T follicular helper cell (primary cell): Measurements from ENCODE around the gene ITFG1.
"Not testable (repeated sequence)": the region's sequence is repeated elsewhere in the genome, so short reads cannot be mapped to it uniquely, and the experiment has no call there.

ENCODE experiments used
- DNase-seq: peaks from one replicate; pipeline ENCODE4 v3.0.0-alpha.2; 2020; ENCODE audit warnings: low read depth

ITFG1 gene

DNA sequence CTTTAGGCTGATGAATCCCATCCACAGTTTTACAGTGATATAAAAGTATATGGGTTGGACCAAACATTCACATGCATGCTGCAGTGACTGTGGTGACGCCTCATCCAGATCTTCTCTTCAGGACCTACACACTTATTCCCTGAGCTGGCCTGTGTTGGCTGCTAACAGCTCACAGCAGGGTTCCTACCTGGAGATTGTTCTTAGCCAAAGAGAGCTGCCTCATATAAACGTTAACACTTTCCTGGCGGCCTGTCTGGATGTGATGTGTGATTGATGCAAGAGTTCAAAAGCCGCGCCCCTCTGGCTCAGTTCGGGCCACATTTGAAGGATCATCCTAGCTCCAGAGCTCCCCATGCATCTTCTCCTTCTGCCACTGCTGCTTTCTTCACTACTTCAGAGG is 224.1 kb downstream of the ITFG1 start:
- no peak for DNase-seq

DNA sequence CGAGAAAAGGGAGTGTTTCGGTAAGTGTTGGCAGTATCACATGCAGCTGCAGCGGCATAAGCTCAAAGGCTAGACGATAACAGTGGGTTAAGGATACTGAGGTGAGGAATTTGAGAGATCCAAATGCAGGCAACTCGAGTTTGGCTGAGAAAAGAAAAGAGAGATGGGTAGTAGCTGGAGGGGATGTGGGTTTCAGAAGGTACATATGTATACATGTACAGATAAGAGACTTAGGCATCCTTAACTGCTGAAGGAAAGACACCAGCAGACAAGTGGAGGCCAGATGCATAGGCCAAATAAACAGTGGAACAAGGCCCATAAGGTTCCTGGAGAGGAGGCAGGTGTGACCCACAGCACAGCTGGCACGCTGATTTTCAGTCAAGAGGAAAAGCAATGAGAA is 230.6 kb downstream of the ITFG1 start:
- DNase-seq: no peak

DNA sequence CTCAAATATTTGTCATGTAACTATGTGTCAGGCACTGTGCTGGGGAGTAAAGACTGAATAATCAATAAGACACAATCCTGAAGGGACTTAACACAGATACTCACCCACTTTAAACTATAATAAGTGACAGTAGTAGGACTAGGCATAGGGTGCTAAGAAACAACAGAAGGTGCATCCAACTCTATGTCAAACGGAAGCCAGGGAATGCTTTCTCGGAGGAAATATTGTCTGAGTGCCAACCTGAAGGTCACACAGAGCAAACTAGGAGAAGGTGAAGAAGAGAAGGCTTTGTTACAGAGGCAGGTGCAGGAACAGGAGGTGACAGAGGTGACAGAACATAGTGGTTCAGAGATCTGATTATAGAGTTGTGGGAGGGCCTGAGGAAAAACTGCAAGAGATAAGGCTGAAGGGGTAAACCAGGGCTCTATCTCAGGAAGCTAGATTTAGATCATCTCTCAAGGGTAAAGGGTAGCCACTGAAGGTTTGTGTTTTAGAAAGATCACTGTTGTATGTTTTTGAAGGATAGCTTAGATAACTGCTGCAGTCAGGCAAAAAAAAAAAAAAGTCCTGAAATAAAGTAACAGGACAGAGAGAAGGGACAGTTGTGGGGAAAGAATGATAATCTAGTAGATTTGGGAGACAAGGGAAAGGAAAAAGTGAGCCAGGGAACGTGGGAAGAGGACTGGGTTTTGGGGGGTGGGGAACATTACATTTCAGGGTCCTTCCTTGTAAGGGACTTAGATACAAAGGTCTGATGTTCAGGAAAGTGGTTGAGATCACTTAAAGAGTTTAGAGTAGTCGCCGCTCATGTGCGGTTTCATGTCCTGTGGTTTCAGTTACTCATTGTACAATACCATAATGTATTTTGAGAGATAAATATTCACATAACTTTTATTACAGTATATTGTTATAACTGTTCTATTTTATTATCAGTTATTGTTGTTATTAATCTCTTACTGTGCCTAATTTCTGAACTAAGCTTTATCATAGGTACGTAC is 231.5 kb downstream of the ITFG1 start:
- DNase-seq: no peak

DNA sequence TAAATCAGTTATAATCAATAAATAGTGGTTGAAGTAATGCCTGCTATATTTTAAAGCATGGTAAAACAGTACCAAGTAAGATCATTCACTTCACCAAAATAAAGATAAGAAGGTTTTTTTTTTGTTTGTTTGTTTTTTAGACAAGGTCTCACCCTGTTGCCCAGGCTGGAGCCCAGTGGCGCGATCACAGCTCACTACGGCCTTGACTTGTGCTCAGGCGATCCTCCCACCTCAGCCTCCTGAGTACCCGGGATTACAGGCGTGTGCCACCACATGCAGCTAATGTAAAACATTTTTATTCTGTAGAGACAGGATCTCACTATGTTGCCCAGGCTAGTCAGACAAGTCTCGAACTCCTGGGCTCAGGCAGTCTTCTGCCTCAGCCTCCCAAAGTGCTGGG is 232.6 kb downstream of the ITFG1 start:
- no peak for DNase-seq

DNA sequence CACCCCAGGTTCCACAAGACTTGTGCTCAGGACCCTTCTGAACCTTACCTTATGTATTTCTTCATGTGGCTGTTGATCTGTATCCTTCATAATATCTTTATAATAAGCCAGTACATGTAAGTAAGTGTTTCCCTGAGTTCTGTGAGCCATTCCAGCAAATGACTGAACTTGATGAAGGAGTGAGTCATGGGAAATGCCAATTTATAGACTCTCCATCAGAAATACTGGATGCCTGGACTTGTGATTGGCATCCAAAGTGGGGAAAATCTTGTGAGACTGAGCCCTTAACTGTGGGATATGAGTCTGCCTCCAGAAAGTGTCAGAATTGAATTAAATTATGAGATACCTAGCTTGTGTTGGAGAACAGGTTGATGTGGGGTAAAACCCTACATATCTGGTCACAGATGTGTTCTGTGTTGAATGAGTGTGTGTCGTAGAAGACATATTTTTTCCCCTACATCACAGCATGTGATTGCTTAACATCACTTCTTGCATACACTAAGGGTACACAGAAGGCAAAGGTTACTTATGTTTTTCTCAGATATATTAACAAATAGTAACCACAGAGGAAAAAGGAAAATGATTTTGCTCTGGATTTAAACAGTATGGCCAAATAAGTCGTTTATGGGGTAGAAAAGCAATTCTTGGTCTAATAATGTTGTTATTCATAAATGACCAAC is 247.0 kb downstream of the ITFG1 start:
- no peak for DNase-seq

DNA sequence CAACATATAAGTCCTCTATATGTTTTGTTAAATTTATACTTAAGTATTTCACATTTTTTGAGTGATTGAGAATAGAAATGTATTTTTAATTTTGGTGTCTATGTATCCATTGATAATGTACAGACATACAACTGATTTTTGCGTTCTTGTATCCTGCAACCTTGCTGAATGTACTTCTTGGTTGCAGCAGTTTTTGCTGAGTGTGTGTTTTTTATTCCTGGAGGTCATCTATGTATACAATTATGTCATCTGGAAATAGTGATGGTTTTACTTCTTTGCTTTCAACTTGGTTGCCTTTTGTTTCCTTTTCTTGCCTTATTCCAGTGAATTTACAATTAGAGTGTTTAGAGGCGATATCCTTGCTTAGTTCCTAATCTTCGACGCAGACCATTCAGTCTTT is 249.6 kb downstream of the ITFG1 start:
- DNase-seq: no peak

DNA sequence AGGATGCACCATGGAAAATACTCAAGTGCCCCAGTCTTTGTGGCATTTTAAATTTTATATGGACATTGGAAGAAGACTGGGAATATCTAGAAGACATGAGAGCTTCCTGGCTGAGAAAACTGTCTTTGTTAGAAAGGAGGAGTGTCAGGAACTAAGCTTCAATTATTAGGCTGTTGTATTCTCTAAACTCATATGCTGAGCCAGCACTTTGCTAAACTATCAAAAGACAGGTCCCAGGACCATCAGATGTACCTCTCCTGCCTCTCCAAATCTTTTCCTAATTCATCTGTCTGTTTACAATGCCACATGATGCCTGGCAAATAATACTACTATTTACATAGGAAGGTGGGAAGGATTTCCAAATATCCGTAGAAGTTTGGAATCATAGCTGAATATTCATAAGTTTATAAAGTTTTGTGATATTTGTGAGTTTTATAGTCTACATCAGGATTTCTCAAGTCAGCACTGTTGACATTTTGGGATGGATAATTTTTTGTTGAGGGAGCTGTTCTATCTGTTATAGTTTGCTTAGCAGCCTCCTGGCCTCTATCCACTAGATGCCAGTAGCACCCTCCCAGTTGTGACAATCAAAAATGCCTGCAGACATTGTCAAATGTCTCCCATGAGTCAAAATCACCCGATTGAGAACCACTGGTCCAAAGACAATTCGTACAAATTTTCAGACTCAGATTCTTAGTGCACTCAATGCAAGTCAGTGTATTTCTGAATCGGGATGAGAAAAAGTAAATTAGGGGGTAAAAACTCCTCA is 255.9 kb downstream of the ITFG1 start:
- DNase-seq: no peak

DNA sequence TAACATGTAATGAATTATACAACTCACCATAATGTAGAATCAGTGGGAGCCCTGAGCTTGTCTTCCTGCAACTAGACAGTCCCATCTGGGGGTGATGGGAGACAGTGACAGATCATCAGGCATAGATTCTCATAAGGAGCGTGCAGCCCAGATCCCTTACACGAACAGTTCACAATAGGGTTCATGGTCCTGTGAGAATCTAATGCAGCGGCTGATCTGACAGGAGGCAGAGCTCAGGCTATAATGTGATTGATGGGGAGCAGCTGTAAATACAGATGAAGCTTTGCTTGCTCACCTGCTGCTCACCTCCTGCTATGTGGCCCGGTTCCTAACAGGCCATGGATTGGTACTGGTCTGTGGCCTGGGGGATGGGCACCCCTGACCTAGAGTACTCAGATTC is 257.4 kb downstream of the ITFG1 start:
- DNase-seq: not testable (repeated sequence)

DNA sequence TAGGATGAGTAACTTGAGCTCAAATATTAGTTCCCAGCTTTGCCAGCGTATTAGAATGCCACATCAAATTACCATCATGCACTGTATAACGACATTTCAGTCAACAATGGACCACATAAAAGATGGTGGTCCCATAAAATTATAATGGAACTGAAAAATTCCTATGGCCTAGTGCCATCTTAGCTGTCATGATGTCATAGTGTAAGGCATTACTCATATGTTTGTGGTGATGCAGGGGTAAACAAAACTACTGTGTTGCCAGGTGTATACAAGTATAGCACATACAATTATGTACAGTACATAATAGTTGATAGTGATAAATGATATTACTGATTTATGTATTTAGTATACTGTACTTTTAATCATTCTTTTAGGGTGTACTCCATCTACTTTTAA is 262.7 kb downstream of the ITFG1 start:
- no peak for DNase-seq

DNA sequence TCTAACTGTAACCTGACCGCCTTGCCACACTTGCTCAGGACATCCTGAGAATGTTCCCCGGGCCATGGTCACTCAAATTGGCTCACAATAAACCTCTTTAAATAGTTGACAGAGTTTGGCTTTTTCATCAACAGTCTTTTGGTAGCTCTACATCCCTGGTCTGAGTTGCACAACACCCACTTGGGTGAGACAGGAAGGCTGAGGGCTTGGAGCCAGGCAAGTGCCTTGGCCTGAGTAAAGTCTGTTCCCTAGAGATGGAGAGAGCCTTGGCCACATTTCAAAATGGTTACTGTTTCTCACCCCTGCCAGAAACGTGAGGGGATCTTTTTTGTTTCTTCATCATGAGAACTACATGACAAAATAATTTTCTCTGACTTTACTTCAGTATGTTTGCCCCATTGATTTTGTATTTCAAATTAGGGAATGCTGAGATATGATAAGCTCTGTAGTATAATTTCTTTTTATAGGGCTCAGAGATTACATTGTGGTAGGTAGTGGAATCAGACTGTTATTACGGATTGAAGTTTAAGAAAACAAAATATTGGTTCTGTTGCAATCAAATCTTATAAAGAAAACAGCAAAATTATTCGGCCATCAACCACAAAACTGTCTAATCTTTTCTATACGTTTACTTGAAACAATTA is 263.2 kb downstream of the ITFG1 start:
- DNase-seq: no peak

DNA sequence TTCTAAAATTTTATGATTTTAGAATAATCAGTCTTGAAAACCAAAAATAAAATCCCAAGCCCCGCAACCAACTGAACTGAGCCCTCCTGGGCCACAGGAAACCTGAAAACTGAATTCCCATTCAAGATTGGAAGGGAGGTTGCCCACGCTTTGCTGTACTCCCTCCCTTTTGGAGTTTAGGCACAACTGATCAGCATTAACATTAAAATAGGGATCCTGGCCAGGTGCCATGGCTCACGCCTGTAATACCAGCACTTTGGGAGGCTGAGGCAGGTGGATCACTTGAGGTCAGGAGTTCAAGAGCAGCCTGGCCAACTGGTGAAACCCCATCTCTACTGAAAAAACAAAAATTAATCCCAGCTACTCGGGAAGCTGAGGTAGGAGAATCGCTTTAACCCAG is 264.4 kb downstream of the ITFG1 start:
- no peak for DNase-seq

DNA sequence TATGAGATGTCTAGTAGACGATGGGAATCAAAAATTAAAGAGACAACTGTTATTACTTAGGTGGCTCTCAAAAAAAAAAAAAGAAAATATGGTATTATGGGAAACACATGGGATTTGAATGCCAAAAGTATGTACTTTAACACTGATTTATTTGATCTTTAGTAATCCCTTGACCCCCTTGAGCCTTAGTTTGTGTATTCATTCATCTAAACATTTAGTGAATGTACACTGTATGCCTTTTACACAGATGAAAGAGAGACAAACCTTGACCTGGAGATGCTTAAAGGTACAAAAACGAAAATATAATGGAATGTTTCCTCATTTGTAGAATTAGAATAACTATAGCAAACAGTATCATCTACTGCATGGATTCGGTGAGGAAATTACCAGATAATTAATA is 278.5 kb downstream of the ITFG1 start:
- no peak for DNase-seq

DNA sequence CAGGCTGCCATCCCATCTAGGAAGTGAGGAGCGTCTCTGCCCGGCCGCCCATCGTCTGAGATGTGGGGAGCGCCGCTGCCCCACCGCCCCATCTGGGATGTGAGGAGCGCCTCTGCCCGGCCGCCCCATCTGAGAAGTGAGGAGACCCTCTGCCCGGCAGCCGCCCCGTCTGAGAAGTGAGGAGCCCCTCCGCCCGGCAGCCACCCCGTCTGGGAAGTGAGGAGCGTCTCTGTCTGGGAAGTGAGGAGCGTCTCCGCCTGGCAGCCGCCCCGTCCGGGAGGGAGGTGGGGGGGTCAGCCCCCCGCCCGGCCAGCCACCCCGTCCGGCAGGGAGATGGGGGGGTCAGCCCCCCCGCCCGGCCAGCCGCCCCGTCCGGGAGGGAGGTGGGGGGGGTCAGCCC is 279.8 kb downstream of the ITFG1 start:
- not testable (repeated sequence) for DNase-seq

DNA sequence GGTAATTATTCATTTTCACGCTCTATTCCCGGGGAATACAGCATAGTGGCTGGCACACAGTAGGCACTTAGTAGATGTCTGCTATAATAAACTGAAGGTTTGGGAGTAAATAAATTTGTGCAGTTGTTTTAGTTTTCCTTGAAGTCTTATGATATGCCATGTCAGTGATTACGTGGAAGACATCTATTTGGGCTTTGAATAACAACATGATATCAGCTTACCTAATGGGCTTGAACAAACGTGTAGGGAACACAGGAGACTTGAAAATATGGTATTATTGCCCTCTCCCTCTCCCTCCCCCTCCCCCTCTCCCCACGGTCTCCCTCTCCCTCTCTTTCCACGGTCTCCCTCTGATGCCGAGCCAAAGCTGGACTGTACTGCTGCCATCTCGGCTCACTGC is 280.8 kb downstream of the ITFG1 start:
- DNase-seq: no peak

DNA sequence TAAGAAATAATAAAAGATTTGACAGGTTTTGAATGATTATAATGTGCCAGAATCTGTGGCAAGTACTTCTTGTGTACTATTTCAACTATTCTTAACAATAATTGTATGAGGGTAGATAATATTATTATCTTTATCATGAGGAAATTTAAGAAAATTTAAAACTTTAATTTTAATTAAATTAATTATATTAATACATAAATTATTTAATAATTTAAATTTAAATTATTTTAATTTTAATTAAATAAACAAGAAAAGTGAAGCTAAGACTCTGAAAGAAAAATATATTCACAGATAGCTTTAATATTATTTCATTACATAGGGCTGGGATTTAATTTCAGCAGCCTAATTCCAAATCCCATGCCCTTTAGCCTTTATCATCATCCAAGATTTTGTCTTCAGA is 285.7 kb downstream of the ITFG1 start:
- no peak for DNase-seq

DNA sequence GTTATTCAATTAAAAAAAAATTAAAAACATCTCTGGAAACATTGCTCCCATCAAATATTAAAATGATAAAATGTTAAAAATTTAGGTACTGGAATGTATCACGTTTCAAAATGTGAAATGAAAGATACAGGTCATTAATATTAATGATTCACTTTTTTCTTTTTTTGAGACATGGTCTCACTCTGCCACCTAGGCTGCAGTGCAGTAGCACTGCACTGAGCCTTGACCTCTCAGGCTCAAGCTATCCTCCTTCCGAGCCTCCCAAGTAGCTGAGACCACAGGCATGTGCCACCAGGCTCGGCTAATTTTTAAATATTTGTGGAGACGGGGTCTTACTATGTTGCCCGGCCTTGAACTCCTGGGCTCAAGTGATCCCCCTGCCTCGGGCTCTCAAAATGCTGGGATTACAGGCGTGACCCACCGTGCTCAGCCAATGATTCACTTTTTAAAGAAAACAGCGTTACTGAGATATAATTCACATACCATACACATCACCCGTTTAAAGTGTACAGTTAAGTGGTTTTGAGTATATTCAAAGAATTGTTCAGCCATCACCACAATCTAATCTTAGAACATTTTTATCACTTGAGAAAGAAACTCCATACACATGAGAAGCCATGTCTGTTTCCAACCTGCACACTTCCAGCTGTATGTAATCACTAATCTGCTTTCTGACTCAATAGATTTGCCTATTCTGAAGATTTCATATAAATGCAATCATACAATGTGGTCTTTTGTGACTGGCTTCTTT is 298.0 kb downstream of the ITFG1 start:
- no peak for DNase-seq

DNA sequence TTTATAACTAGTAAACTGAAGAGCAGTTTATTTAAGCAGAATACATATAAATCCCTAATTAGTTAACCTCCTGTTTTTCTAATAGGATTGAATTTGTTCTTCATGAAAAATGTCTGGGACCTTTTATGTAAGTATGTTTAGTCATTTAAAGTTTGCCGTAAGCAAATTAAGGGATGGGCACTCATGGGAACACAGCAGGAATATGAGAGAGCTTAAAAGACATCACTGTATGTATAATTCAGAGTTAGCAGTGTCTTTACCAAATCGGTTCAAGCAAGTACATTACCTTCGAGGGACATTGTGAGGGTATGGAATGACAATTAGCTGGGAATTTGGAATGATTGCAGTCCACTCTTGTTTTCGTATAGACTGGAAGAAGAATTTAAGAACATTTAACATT is 299.4 kb downstream of the ITFG1 start:
- DNase-seq: no peak

DNA sequence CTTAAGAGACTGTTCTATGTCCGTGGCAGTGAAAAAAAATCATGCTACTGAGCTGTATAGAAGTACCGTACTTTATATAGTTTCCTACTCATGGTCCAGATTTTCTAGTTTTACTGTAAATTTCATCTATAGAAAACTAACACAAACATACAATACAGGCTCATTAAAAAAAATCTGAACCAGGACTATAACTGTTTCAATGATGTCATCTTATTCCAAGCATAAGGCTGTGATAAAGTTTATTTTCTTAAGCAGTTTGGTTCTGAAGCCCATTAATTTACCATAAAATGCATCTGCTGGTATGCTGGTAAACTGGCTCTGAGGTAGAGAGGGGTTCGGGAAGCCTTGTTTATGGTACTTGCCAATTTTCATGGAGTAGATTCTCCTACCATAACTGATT is 300.4 kb downstream of the ITFG1 start:
- DNase-seq: no peak

DNA sequence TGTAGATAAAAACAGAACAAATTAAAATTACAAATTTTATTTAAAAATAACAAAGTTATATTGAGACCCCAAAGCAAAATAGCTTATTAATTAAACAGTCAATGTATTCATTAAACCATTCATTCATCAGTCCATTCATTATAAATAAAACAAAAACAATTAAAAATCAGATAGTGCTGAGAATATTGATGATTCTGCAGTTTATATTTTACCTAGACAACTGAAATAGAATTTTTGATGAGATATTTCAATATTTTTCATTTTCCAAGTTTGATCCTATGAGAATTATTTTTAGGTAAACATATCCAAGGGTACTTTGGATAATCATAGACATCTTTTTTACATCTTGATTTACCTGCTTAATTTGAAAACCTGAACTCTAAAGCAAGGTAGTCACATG is 301.9 kb downstream of the ITFG1 start:
- no peak for DNase-seq

DNA sequence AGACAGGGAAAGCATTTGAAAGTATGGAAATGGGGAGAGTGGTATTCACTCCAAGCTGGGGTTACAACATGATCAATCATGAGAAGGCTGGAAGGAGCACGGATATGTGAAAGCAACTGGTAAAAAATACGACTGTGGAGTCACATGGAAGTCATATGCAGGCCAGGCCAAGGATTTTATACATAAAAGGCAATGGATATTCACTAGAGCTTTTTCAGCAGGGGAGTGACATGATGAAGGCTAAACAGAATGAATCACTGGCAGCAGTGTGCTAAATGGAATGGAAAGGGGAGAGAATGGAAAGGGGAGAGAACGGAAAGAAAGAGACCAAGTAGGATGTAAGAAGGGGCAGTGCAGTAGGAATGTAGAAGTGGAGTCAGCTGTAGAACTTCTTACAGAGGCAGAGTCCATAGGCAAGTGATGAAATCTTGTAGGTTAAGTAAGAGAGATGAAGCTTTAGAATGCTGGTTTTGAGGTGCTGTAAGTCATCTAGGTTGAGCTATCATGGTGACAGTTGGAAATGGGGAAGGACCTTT is 304.1 kb downstream of the ITFG1 start:
- DNase-seq: no peak

DNA sequence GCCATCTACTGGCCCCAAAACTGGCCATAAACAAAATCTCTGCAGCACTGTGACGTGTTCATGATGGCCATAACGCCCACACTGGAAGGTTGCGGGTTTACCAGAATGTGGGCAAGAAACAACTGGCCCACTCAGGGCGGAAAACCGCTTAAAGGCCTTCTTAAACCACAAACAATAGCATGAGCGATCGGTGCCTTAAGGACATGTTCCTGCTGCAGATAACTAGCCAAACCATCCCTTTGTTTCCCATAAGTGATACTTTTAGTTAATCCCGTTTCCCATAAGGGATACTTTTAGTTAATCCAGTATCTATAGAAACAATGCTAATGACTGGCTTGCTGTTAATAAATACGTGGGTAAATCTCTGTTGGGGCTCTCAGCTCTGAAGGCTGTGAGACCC is 308.4 kb downstream of the ITFG1 start:
- DNase-seq: not testable (repeated sequence)
